Measurements from ENCODE around the gene GABBR2.

GABBR2 gene

GRCh38 chr9:98329904-98330303 lies 378.8 kb downstream of the GABBR2 start:
- no peak overlapping the region for H3K4me3 Mint-ChIP-seq
- no peak overlapping the region for H3K27ac Mint-ChIP-seq
- H3K36me3 Mint-ChIP-seq, result peaks cover 2% of the 10 kb centered on the region
- peaks cover 1% of the 10 kb centered on the region for H3K9me3 Mint-ChIP-seq
- peaks cover 12% of the 10 kb centered on the region for H3K4me1 Mint-ChIP-seq
- H3K27me3 Mint-ChIP-seq, result peaks cover 21% of the 10 kb centered on the region
- ATAC-seq (ENCODE audit: low read depth), result no peak
- no peak for DNase-seq (ENCODE audit: low spot score in 2 of 2)

- Mint-ChIP-seq H3K36me3 (peaks cover 2% of the 10 kb centered on the region), H3K27me3 (peaks cover 21% of the 10 kb centered on the region), H3K4me3 (no peak overlapping the region), H3K27ac (no peak overlapping the region), H3K9me3 (peaks cover 1% of the 10 kb centered on the region), H3K4me1 (peaks cover 15% of the 10 kb centered on the region)
- DNase-seq (ENCODE audit: low spot score in 2 of 2) (no peak), ATAC-seq (ENCODE audit: low read depth) (no peak)
Observed at GRCh38 chr9:98329281-98329680, 379.5 kb downstream of the GABBR2 start.

GRCh38 chr9:98328770-98329169 lies 380.0 kb downstream of the GABBR2 start:
- peaks cover 15% of the 10 kb centered on the region for H3K4me1 Mint-ChIP-seq
- H3K4me3 Mint-ChIP-seq, result no peak overlapping the region
- no peak overlapping the region for H3K27ac Mint-ChIP-seq
- DNase-seq (ENCODE audit: low spot score in 2 of 2) (no peak), ATAC-seq (ENCODE audit: low read depth) (no peak)
- peaks cover 1% of the 10 kb centered on the region for H3K9me3 Mint-ChIP-seq
- H3K27me3 Mint-ChIP-seq, result peaks cover 17% of the 10 kb centered on the region
- H3K36me3 Mint-ChIP-seq, result peaks cover 2% of the 10 kb centered on the region

- Mint-ChIP-seq H3K4me3 (no peak overlapping the region), H3K27ac (no peak overlapping the region), H3K27me3 (peaks cover 17% of the 10 kb centered on the region), H3K9me3 (peaks cover 1% of the 10 kb centered on the region), H3K4me1 (peaks cover 15% of the 10 kb centered on the region), H3K36me3 (peaks cover 2% of the 10 kb centered on the region)
- ATAC-seq (ENCODE audit: low read depth) (no peak), DNase-seq (ENCODE audit: low spot score in 2 of 2) (no peak)
Observed at GRCh38 chr9:98328141-98328540, 380.6 kb downstream of the GABBR2 start.

GRCh38 chr9:98327249-98327561 lies 381.5 kb downstream of the GABBR2 start:
- Mint-ChIP-seq H3K36me3 (peaks cover 2% of the 10 kb centered on the region), H3K4me1 (peaks cover 15% of the 10 kb centered on the region), H3K4me3 (no peak overlapping the region), H3K27me3 (peaks cover 23% of the 10 kb centered on the region), H3K27ac (no peak overlapping the region), H3K9me3 (peaks cover 1% of the 10 kb centered on the region)
- no peak for ATAC-seq (ENCODE audit: low read depth)
- no peak for DNase-seq (ENCODE audit: low spot score in 2 of 2)

- H3K4me3 Mint-ChIP-seq, result no peak overlapping the region
- peaks cover 1% of the 10 kb centered on the region for H3K9me3 Mint-ChIP-seq
- H3K4me1 Mint-ChIP-seq, result peaks cover 14% of the 10 kb centered on the region
- DNase-seq (ENCODE audit: low spot score in 2 of 2), result no peak
- peaks cover 24% of the 10 kb centered on the region for H3K27me3 Mint-ChIP-seq
- H3K27ac Mint-ChIP-seq, result no peak overlapping the region
- peaks cover 2% of the 10 kb centered on the region for H3K36me3 Mint-ChIP-seq
- no peak for ATAC-seq (ENCODE audit: low read depth)
Observed at GRCh38 chr9:98326459-98327248, 382.1 kb downstream of the GABBR2 start.

GRCh38 chr9:98324801-98325200 lies 383.9 kb downstream of the GABBR2 start:
- DNase-seq (ENCODE audit: low spot score in 2 of 2) (no peak), ATAC-seq (ENCODE audit: low read depth) (no peak)
- H3K36me3 Mint-ChIP-seq, result peaks cover 2% of the 10 kb centered on the region
- no peak overlapping the region for H3K4me3 Mint-ChIP-seq
- peaks cover 1% of the 10 kb centered on the region for H3K9me3 Mint-ChIP-seq
- H3K27me3 Mint-ChIP-seq, result peaks cover 16% of the 10 kb centered on the region
- peaks cover 12% of the 10 kb centered on the region for H3K4me1 Mint-ChIP-seq
- no peak overlapping the region for H3K27ac Mint-ChIP-seq

- peaks cover 11% of the 10 kb centered on the region for H3K27me3 Mint-ChIP-seq
- H3K4me1 Mint-ChIP-seq, result peaks cover 10% of the 10 kb centered on the region
- no peaks in the 10 kb centered on the region for H3K9me3 Mint-ChIP-seq
- no peak overlapping the region for H3K4me3 Mint-ChIP-seq
- H3K36me3 Mint-ChIP-seq, result no peaks in the 10 kb centered on the region
- no peak for DNase-seq (ENCODE audit: low spot score in 2 of 2)
- H3K27ac Mint-ChIP-seq, result no peak overlapping the region
- ATAC-seq (ENCODE audit: low read depth), result no peak
Observed at GRCh38 chr9:98323831-98324135, 385.0 kb downstream of the GABBR2 start.

GRCh38 chr9:98323051-98323830 lies 385.5 kb downstream of the GABBR2 start:
- Mint-ChIP-seq H3K9me3 (no peaks in the 10 kb centered on the region), H3K4me1 (peaks cover 6% of the 10 kb centered on the region), H3K27me3 (peaks cover 11% of the 10 kb centered on the region), H3K27ac (no peak overlapping the region), H3K36me3 (no peaks in the 10 kb centered on the region), H3K4me3 (no peak overlapping the region)
- DNase-seq (ENCODE audit: low spot score in 2 of 2), result no peak
- ATAC-seq (ENCODE audit: low read depth), result no peak

GRCh38 chr9:98321269-98321668 lies 387.5 kb downstream of the GABBR2 start:
- DNase-seq (ENCODE audit: low spot score in 2 of 2) (no peak), ATAC-seq (ENCODE audit: low read depth) (no peak)
- Mint-ChIP-seq H3K4me1 (peaks cover 3% of the 10 kb centered on the region), H3K27me3 (peaks cover 9% of the 10 kb centered on the region), H3K27ac (no peak overlapping the region), H3K36me3 (no peaks in the 10 kb centered on the region), H3K9me3 (no peaks in the 10 kb centered on the region), H3K4me3 (no peak overlapping the region)

- Mint-ChIP-seq H3K27ac (no peak overlapping the region), H3K36me3 (no peaks in the 10 kb centered on the region), H3K27me3 (peaks cover 8% of the 10 kb centered on the region), H3K9me3 (no peaks in the 10 kb centered on the region), H3K4me3 (no peak overlapping the region), H3K4me1 (peaks cover 4% of the 10 kb centered on the region)
- ATAC-seq (ENCODE audit: low read depth) (no peak), DNase-seq (ENCODE audit: low spot score in 2 of 2) (no peak)
Observed at GRCh38 chr9:98318834-98319478, 389.8 kb downstream of the GABBR2 start.

GRCh38 chr9:98318041-98318790 lies 390.5 kb downstream of the GABBR2 start:
- Mint-ChIP-seq H3K4me1 (peaks cover 4% of the 10 kb centered on the region), H3K9me3 (no peaks in the 10 kb centered on the region), H3K36me3 (no peaks in the 10 kb centered on the region), H3K27me3 (peaks cover 8% of the 10 kb centered on the region), H3K27ac (no peak overlapping the region), H3K4me3 (no peak overlapping the region)
- ATAC-seq (ENCODE audit: low read depth), result no peak
- no peak for DNase-seq (ENCODE audit: low spot score in 2 of 2)

- H3K9me3 Mint-ChIP-seq, result no peaks in the 10 kb centered on the region
- peaks cover 4% of the 10 kb centered on the region for H3K4me1 Mint-ChIP-seq
- H3K27ac Mint-ChIP-seq, result no peak overlapping the region
- no peak overlapping the region for H3K4me3 Mint-ChIP-seq
- no peak for ATAC-seq (ENCODE audit: low read depth)
- no peak for DNase-seq (ENCODE audit: low spot score in 2 of 2)
- H3K27me3 Mint-ChIP-seq, result peaks cover 2% of the 10 kb centered on the region
- H3K36me3 Mint-ChIP-seq, result no peaks in the 10 kb centered on the region
Observed at GRCh38 chr9:98317134-98317857, 391.4 kb downstream of the GABBR2 start.
